ENCODE measurements around the gene ZNF217.
"Not testable (repeated sequence)": the region's sequence is repeated elsewhere in the genome, so short reads cannot be mapped to it uniquely, and the experiment has no call there.

The ZNF217 gene

GRCh38 chr20:53551719-53552571 is 41.7 kb downstream of the ZNF217 start:
- DNase-seq (ENCODE audit: low read depth); H3K4me3 ChIP-seq (ENCODE audit: low read depth, low read length): not testable (repeated sequence)

DNA sequence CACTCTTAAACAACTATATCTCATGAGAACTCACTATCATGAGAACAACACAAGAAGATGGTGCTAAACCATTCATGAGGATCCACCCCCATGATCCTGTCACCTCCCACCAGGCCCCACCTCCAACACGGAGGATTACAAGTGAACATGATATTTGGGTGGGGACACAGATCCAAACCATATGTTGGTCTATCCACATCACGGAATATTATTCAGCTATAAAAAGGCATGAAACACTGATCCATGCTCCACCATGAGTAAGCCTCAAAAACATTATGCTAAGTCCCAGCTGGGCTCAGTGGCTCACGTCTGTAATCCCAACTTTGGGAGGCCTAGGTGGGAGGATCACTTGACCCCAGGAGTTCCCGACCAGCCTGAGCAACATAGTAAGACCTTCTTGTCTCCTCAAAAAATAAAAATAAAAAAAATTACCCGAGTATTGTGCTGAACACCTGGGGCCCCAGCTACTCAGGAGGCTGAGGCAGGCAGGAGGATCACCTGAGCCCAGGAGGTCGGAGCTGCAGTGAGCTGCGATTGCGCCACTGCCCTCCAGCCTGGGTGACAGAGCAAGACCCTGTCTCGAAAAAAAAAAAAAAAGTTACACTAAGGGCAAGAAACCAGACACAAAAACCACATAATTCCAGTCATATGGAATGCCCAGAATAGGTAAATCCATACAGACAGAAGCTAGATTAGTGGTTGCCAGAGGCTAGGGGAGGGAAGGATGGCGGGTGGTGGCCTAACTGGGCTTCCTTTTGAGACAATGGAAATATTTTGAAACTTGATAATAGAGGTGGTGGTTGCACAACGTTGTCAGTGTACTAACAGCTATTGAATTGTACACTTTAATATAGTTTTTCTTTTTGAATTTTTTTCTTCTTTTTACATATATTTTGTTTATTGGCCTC is 43.1 kb downstream of the ZNF217 start:
- H3K4me3 ChIP-seq (ENCODE audit: low read depth, low read length) = no peak overlapping the region
- DNase-seq (ENCODE audit: low read depth) = no peak

- no peak overlapping the region for H3K4me3 ChIP-seq (ENCODE audit: low read depth, low read length)
- peak; percentile 20 for DNase-seq (ENCODE audit: low read depth)
Measured at GRCh38 chr20:53547664-53548239, 45.9 kb downstream of the ZNF217 start.

- no peak overlapping the region for H3K4me3 ChIP-seq (ENCODE audit: low read depth, low read length)
- DNase-seq (ENCODE audit: low read depth) = no peak
Measured at GRCh38 chr20:53539516-53539915, 54.1 kb downstream of the ZNF217 start.

GRCh38 chr20:53536382-53536781 is 57.3 kb downstream of the ZNF217 start:
- not testable (repeated sequence) for H3K4me3 ChIP-seq (ENCODE audit: low read depth, low read length); DNase-seq (ENCODE audit: low read depth)

GRCh38 chr20:53535878-53536277 is 57.8 kb downstream of the ZNF217 start:
- no peak overlapping the region for H3K4me3 ChIP-seq (ENCODE audit: low read depth, low read length)
- DNase-seq (ENCODE audit: low read depth) = no peak

DNA sequence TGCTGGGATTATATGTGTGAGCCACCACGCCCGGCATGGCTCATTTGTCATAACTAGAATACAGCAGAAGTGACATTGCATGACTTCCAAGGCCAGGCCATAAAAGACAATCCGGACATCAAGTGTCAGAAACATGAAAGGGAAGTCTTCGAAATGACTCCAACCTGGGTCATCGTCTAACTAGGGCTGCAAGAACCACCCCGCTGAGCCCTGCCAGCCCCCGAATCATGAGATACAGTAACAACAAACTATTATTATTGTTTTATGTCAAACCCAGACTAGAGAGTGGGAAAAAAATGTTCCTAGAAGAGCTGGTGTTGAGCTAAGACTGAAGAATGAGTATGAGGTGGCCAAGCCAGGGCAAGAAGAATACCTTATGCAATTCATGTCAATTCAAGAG is 59.6 kb downstream of the ZNF217 start:
- H3K4me3 ChIP-seq (ENCODE audit: low read depth, low read length) = no peak overlapping the region
- DNase-seq (ENCODE audit: low read depth) = no peak

GRCh38 chr20:53533500-53533899 is 60.1 kb downstream of the ZNF217 start:
- H3K4me3 ChIP-seq (ENCODE audit: low read depth, low read length) = no peak overlapping the region
- DNase-seq (ENCODE audit: low read depth) = no peak

GRCh38 chr20:53532654-53533312 is 60.9 kb downstream of the ZNF217 start:
- H3K4me3 ChIP-seq (ENCODE audit: low read depth, low read length); DNase-seq (ENCODE audit: low read depth): not testable (repeated sequence)

DNA sequence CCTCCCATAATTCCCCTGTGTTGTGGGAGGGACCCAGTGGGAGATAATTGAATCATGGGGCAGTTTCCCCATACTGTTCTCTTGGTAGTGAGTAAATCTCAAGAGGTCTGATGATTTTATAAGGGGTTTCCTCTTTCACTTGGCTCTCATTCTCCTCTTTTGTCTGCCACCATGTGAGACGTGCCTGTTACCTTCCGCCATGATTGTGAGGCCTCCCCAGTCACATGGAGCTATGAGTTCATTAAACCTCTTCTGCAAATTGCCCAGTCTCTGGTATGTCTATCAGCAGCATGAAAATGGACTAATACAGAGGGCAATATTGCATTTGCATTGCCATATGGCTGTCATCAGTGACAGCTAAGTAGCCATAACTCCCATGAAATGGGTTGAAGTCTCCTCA is 63.2 kb downstream of the ZNF217 start:
- DNase-seq (ENCODE audit: low read depth) = no peak
- H3K4me3 ChIP-seq (ENCODE audit: low read depth, low read length) = no peak overlapping the region

DNA sequence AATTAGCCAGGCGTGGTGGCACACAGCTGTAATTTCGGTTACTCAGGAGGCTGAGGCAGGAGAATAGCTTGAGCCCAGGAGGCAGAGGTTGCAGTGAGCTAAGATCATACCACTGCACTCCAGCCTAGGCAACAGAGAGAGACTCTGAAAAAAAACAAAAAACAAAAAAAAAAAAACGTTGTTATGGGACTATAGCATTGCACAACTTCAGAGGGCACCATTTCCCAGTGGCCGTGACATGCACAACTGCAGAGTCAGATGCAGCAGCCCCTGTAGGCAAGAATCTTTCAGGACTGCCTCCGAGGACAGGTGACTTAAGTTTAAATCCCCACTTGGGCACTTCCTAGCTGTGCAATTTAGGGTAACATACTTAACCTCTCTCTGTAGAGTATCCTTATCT is 64.0 kb downstream of the ZNF217 start:
- no peak for DNase-seq (ENCODE audit: low read depth)
- no peak overlapping the region for H3K4me3 ChIP-seq (ENCODE audit: low read depth, low read length)

DNA sequence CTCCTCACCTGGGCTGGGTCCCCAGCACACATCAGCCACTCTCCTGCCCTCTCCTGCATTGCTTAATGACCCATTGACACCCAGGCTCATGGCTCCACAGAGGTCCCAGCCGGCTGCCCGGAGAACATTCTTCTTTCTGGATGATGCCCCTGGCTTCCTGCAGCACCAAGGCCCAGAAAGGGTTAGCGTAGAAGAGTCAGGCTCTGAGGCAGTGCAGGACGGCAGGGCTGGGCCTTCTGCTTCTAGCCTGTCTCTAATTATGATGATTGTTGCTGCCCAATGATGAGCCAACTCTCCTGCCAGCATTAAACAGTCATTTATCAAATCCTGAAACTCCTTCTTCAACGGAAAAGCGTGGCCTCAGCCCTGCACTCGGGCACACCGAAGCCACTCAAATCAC is 66.4 kb downstream of the ZNF217 start:
- no peak for DNase-seq (ENCODE audit: low read depth)
- no peak overlapping the region for H3K4me3 ChIP-seq (ENCODE audit: low read depth, low read length)

DNA sequence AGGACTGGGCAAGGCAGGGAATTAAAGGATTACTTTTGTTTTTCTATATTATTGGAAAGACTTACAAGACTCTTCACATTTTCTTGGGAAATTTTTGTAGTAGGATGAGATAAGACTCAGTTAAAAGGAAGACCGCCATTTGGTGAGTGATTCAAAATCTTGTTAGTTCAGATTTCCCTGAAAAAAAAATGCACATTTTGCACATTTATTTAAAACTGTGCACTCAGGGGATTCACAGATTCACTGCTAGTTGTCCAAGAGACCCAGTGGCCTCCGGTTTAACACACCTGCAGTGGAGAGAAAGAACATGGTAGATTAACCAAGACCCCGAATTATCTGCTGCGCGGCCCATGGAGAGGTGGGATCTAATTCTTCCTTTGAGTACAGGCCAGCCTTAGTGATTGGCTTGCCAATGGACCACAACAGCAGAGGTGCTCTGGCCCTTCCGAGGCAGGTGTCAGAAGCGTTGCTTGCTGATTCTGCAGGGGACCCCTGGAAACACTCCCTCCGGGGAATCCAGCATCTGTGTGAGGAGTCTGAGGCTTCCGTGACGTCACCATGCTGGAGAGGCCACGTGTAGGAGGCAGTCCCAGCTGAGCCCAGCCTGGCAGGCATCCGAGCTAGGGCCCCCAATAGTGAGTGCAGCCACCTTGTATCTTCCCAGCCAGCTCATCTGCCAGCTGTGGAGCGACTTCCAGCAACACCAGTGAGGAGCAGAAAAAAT is 68.9 kb downstream of the ZNF217 start:
- no peak for DNase-seq (ENCODE audit: low read depth)
- no peak overlapping the region for H3K4me3 ChIP-seq (ENCODE audit: low read depth, low read length)

DNA sequence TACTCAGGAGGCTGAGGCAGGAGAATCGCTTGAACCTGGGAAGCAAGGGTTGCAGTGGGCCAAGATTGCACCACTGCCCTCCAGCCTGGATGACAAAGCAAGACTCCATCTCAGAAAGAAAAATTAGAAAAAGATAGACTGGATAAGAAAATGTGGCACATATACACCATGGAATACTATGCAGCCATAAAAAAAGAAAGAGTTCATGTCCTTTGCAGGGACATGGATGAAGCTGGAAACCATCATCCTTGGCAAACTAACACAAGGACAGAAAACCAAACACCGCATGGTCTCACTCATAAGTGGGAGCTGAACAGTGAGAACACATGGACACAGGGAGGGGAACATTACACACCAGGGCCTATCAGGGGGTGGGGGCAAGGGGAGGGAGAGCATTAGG is 70.0 kb downstream of the ZNF217 start:
- DNase-seq (ENCODE audit: low read depth); H3K4me3 ChIP-seq (ENCODE audit: low read depth, low read length): not testable (repeated sequence)

- DNase-seq (ENCODE audit: low read depth) = no peak
- no peak overlapping the region for H3K4me3 ChIP-seq (ENCODE audit: low read depth, low read length)
Measured at GRCh38 chr20:53522696-53523095, 70.9 kb downstream of the ZNF217 start.

- no peak overlapping the region for H3K4me3 ChIP-seq (ENCODE audit: low read depth, low read length)
- DNase-seq (ENCODE audit: low read depth) = no peak
Measured at GRCh38 chr20:53522026-53522425, 71.6 kb downstream of the ZNF217 start.

DNA sequence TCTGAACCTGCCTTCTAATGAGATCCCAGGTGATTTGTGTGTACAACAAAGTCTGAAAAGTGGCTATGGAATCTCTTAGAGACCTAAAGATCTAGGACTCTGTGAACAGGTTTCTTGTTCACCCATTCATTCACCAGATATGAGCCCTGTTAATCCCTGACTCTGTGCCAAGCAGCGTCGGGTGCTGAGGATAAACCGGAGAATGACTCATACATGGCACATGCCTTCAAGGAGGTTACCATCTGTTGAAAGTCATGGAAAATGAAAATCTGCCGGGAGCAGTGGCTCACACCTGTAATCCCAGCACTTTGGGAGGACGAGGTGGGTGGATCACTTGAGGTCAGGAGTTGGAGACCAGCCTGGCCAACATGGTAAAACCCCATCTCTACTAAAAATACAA is 72.2 kb downstream of the ZNF217 start:
- DNase-seq (ENCODE audit: low read depth); H3K4me3 ChIP-seq (ENCODE audit: low read depth, low read length): not testable (repeated sequence)

DNA sequence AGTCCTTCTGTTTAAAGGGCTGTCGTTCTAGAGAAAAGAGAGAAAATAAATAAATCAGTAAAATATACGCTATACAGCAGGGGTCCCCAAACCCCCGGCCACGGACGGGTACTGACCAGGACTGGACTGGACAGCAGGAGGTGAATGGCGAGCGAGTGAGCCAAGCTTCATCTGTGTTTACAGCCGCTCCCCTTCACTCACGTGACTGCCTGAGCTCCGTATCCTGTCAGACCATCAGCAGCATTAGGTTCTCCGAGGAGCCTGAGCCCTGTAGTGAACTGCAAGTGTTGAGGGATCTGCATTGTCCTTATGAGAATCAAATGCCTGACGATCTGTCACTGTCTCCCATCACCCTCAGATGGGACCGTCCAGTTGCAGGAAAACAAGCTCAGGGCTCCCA is 76.5 kb downstream of the ZNF217 start:
- H3K4me3 ChIP-seq (ENCODE audit: low read depth, low read length) = no peak overlapping the region
- no peak for DNase-seq (ENCODE audit: low read depth)

All from skeletal muscle cell (primary cell).